Activated CD8-positive, alpha-beta memory T cell treated with anti-CD3 and anti-CD28 coated beads for 48 hours (primary cell): ENCODE measurements around the gene SNU13.
"Not testable (repeated sequence)": the region's sequence is repeated elsewhere in the genome, so short reads cannot be mapped to it uniquely, and the experiment has no call there.

Source experiments
- DNase-seq, 3 experiments: peaks; one replicate each; pipeline ENCODE4 v3.0.0-alpha.2; 2020; ENCODE audit warnings: low read depth in 2 of 3, low spot score in 2 of 3

The SNU13 gene

DNA sequence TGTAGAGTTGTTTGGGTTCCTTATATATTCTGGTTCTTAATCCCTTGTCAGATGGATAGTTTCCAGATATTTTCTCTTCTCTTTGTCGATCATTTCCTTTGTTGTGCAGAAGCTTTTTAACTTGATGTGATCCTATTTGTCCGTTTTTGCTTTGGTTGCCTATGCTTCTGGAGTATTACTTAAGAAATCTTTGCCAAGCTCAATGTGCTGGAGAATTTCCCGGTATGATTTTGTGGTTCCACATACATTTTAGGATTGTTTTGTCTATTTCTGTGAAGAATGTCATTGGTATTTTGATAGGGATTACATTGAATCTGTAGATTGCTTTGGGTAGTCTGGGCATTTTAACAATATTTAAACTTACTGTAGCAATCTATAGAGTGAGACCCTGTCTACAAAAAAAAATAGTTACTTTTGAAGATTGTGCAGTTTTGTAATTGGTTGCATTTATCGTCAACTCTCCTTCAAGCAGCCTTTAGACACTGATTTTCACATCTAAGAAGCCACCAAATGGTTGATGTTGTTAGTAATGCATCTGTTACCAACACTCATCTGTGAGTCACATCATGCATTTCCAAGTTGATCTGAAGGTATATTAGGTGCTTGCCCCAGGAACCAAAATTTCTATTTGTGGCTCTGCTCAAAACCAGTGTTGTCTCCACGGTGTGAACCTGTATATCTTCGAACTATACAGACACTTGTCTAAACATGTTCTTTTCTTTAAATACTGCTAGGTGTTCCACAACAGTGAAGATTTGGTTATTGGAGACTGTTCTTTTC, 46.1 kb downstream of the SNU13 start:
- DNase-seq: no peak

DNA sequence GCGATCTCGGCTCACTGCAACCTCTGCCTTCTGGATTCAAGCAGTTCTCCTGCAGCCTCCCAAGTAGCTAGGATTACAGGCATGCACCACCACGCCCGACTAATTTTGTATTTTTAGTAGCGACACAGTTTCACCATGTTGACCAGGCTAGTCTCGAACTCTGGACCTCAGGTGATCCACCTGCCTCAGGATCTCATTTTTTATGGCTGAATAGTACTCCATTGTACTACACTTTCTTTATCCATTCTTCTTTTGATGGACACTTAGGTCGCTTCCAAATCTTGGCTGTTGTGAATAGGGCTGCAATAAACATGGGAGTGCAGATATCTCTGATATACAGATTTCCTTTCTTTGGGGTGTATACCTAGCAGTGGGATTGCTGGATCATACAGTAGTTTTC, 46.8 kb downstream of the SNU13 start:
- DNase-seq: no peak

GRCh38 chr22:41638748-41639147, 49.9 kb downstream of the SNU13 start:
- DNase-seq: no peak

DNA sequence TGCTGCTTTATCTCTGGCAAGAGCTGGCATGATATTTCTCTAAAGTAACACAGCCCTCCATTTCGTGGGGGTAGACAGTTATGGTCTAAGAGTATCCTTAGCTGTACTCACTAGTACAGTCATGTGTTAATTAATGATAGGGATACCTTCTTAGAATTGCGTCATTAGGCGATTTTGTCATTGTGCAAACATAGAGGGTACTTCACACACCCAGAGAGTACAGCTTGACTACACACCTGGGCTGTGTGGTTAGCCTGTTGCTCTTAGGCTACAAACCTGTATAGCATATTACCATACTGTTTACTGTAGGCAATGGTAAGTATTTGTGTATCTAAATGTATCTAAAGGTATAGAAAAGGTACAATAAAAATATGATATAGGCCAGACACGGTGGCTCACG, 50.5 kb downstream of the SNU13 start:
- no peak for DNase-seq

DNA sequence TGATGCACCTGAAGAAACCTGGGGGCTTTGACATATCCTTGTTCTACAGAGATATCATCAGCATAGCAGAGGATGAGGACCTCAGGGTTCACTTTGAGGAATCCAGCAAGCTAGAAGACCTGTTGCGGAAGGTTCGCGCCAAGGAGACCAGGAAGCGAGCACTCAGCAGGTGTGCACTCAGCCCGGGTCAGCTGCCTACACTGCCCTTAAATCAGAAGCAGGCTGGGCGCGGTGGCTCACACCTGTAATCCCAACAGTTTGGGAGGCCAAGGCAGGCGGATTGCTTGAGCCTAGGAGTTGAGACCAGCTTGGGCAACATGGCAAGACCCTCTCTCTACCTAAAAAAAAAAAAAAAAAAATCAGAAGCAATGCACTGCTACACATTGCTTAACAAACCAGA, 51.0 kb downstream of the SNU13 start:
- DNase-seq: not testable (repeated sequence)

DNA sequence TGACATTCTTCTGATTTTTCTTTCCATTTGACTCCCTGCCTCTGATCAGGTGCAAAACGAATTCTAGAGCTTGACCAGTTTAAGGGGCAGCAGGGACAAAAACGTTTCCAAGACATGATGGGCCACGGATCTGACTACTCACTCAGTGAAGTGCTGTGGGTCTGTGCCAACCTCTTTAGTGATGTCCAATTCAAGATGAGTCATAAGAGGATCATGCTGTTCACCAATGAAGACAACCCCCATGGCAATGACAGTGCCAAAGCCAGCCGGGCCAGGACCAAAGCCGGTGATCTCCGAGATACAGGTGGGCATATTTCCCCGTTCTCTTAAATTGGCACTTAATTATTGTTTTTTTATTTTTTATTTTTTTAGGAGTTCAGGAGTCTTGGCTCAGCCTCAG, 52.2 kb downstream of the SNU13 start:
- DNase-seq: no peak

DNA sequence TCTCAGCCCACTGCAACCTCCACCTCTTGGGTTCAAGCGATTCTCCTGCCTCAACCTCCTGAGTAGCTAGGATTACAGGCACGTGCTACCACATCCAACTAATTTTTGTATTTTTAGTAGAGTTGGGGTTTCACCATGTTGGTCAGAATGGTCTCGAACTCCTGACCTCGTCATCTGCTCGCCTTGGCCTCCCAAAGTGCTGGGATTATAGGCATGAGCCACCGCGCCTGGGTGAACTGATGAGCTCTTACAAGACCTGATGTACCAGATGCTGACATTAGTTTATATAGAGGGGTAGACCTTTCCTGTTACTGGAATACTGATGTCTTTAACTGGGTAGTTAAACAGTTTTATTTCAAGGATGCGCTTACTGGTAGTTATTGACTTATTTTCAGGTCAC, 54.1 kb downstream of the SNU13 start:
- not testable (repeated sequence) for DNase-seq

GRCh38 chr22:41631615-41632014, 57.1 kb downstream of the SNU13 start:
- DNase-seq: not testable (repeated sequence)

DNA sequence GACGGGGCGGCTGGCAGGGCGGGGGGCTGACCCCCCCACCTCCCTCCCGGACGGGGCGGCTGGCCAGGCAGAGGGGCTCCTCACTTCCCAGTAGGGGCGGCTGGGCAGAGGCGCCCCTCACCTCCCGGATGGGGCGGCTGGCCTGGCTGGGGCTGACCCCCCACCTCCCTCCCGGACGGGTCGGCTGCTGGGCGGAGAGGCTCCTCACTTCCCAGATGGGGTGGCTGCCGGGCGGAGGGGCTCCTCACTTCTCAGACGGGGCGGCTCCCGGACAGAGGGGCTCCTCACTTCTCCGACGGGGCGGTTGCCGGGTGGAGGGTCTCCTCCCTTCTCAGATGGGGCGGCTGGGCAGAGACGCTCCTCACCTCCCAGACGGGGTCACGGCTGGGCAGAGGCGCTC, 57.6 kb downstream of the SNU13 start:
- DNase-seq: not testable (repeated sequence)

DNA sequence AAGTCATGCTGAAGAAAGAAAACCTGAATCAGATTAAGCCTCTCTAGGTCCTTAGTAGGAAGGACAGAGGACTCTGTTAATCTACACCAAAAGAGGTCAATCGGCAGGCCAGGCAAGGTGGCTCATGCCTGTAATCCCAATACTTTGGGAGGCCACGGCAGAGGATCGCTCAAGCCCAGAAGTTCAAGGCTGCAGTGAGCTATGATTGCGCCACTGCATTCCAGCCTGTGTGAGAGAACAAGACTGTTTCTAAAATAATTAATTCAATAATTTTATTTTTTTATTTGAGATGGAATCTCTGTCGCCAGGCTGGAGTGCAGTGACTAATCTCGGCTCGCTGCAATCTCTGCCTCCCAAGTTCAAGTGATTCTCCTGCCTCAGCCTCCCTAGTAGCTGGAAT, 63.1 kb downstream of the SNU13 start:
- DNase-seq: no peak
